ENCODE data around the gene TMEM233. TPM values are rescaled to one million over a fixed set of nuclear protein-coding genes. Genes with fewer than 3 reads are reported as not detected.

TMEM233 gene
- total RNA-seq = under 1 TPM in 2 of 4 donors, not detected in 2; 0.31 to 0.57 TPM

DNA sequence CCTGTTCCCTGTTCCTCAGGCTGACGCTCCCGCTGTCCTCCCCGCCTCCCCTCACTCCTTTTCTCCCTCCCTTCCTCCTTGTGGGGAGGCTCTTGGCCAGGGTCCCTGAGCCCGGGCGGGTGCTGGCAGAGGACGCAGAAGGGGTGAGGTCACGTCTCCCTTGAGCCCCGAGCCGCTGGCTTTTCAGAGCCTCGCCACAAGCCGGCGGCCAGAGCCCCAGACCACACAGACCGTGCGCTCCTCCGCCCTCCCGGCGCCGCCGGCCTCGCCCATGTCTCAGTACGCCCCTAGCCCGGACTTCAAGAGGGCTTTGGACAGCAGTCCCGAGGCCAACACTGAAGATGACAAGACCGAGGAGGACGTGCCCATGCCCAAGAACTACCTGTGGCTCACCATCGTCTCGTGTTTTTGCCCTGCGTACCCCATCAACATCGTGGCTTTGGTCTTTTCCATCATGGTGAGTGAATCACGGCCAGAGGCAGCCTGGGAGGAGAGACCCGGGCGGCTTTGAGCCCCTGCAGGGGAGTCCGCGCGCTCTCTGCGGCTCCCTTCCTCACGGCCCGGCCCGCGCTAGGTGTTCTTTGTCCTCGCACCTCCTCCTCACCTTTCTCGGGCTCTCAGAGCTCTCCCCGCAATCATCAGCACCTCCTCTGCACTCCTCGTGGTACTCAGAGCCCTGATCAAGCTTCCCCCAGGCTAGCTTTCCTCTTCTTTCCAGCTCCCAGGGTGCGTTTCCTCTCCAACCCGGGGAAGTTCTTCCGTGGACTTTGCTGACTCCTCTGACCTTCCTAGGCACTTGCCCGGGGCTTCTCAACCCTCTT, at the start of gene TMEM233:
TMEM233 (plus strand) TSS at position 197 of the 821 bp plus-strand sequence; CDS start at position 272, 75 bp downstream.
- no peak for ATAC-seq
- TF ChIP-seq, protein P1, sequence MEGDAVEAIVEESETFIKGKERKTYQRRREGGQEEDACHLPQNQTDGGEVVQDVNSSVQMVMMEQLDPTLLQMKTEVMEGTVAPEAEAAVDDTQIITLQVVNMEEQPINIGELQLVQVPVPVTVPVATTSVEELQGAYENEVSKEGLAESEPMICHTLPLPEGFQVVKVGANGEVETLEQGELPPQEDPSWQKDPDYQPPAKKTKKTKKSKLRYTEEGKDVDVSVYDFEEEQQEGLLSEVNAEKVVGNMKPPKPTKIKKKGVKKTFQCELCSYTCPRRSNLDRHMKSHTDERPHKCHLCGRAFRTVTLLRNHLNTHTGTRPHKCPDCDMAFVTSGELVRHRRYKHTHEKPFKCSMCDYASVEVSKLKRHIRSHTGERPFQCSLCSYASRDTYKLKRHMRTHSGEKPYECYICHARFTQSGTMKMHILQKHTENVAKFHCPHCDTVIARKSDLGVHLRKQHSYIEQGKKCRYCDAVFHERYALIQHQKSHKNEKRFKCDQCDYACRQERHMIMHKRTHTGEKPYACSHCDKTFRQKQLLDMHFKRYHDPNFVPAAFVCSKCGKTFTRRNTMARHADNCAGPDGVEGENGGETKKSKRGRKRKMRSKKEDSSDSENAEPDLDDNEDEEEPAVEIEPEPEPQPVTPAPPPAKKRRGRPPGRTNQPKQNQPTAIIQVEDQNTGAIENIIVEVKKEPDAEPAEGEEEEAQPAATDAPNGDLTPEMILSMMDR (IDR thresholded peaks at IDR 0.05) = no peak
- TF ChIP-seq POLR2AphosphoS5 (IDR thresholded peaks at IDR 0.05) (no peak), POLR2A (IDR thresholded peaks at IDR 0.05) (no peak), EP300 (IDR thresholded peaks at IDR 0.05) (no peak)

DNA sequence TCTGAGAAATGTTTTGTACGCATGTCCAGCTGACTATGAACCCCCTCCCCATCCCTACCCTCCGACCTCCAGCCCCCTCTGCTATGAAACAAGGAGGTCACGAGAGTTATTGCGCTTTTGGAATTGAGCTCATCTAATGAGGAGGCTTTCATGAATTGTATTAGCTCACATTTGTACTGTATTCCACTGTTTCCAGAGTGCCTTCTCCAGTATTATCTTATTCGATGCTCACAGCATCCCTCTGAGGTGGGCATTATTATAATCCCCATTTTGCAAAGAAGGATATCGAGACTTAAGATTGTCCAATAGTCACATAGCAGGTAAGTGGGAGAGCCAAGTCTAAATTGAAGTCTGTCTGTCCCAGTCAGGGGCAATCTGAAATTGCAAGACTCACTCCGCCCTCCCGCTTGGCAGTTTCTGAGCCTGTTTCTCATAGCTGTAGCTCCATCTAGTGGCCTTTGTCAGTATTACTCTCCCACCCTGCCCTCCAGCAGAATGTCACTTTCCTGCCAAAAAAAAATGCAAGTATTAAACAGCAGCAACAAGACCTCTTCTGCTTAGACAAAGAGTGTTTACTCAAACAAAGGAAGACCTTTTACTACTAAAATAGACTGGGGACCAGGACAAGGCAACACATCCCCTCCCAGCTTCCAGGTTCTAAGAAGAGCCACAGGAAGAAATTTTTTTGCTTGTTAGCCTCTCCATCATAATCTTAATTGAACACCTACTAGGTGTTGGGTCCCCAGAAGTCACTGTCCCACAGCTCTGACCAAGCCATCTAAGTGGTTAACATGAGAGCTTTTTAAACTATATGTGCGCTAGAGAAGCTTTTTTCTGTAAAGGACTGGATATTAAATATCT, 48.6 kb upstream of the TMEM233 start:
- no peak for TF ChIP-seq EP300 (IDR thresholded peaks at IDR 0.05)
- TF ChIP-seq, protein P1 (IDR thresholded peaks at IDR 0.05) = peak; percentile 86 to 90 (median 88)
- WGBS, 2 donors (ENCODE audit: low coverage in 1 of 2) = 38 to 48% methylated on average over 6 to 7 of the region's 9 CpGs
- ATAC-seq = no peak
- Histone ChIP-seq H3K36me3 (no peaks in the 10 kb centered on the region), H3K4me3 (no peak overlapping the region), H3K9me3 (no peaks in the 10 kb centered on the region), H3K27me3 (peaks cover 37% of the 10 kb centered on the region), H3K27ac (no peak overlapping the region), H3K4me1 (no peaks in the 10 kb centered on the region)

More for the DNA sequence above, at the start of gene TMEM233:
- H3K4me1 ChIP-seq = peaks cover 0 to 18% (median 0%) of the 10 kb centered on the region in 3 donors
- peak within 1 kb of the TSS in 1 of 2 donors; percentile 43 for H3K4me3 ChIP-seq
- no peaks in the 10 kb centered on the region for H3K9me3 ChIP-seq
- H3K27ac ChIP-seq = peak within 1 kb of the TSS in 2 of 4 donors; percentile 21 to 43
- no peaks in the 10 kb centered on the region for H3K36me3 ChIP-seq
- peaks cover 78% of the 10 kb centered on the region for H3K27me3 ChIP-seq
- WGBS, 2 donors (ENCODE audit: low coverage in 1 of 2) = 0 to 1% methylated on average over 3 to 24 of the region's 48 CpGs

DNA sequence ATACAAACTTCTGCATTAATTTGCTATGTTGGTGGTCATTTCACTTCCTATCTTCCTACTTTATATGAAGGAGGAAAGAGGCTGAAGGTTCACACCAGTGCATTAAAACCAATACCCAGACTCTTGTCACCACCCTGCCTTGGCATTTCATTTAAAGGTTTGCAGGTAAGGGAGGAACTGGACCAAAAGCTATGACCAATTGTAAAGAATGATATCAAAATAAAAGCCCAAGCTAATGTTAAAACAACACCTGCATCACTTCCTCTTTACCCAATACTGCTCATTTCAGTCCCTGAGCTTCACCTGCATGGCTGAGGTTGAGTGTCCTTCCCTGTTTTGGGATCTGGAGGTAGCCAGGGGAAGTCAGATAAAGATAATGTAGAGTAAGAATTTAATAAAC, 47.2 kb upstream of the TMEM233 start:
- Histone ChIP-seq H3K27ac (no peak overlapping the region), H3K36me3 (no peaks in the 10 kb centered on the region), H3K4me3 (no peak overlapping the region), H3K4me1 (no peaks in the 10 kb centered on the region), H3K9me3 (no peaks in the 10 kb centered on the region), H3K27me3 (peaks cover 30% of the 10 kb centered on the region)
- TF ChIP-seq POLR2AphosphoS5 (IDR thresholded peaks at IDR 0.05) (no peak), EP300 (IDR thresholded peaks at IDR 0.05) (no peak), POLR2A (IDR thresholded peaks at IDR 0.05) (no peak)
- TF ChIP-seq, protein P1 (IDR thresholded peaks at IDR 0.05) = no peak
- ATAC-seq = no peak

DNA sequence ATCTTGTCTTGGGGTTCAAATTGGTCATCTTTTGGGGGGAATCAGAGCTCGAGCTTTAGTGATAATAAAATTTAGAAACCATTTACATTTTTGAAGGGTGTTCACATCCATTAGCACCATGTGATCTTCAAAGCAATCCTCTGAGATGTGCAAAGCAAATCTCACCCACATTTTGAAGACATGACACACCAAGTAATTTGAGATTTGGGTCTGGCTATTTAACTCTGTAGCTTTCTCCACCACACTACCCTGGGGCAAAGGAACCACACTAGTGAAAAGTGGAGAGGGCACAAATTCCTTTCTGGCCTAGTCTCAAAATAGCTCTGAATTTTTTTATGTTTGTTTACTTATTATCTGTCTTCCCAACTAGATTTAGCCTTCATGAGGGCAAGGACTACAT, 46.6 kb upstream of the TMEM233 start:
- no peaks in the 10 kb centered on the region for H3K36me3 ChIP-seq
- H3K27me3 ChIP-seq = peaks cover 30% of the 10 kb centered on the region
- no peak overlapping the region for H3K27ac ChIP-seq
- ATAC-seq = no peak
- H3K4me3 ChIP-seq = no peak overlapping the region
- TF ChIP-seq EP300 (IDR thresholded peaks at IDR 0.05) (no peak), POLR2A (IDR thresholded peaks at IDR 0.05) (no peak), POLR2AphosphoS5 (IDR thresholded peaks at IDR 0.05) (no peak)
- TF ChIP-seq, protein P1 (IDR thresholded peaks at IDR 0.05) = no peak
- 18 to 33% methylated on average over 1 of the region's 1 CpG for WGBS, 2 donors (ENCODE audit: low coverage in 1 of 2)
- no peaks in the 10 kb centered on the region for H3K9me3 ChIP-seq
- no peaks in the 10 kb centered on the region for H3K4me1 ChIP-seq
